ENCODE results near the gene CCDC6. TPM values are rescaled to one million over a fixed set of nuclear protein-coding genes. Genes with fewer than 3 reads are reported as not detected.
A peak's percentile ranks its signal among the peaks of the same experiment; 100 is the strongest.
"Not testable (repeated sequence)": the region's sequence is repeated elsewhere in the genome, so short reads cannot be mapped to it uniquely, and the experiment has no call there.

The CCDC6 gene
- total RNA-seq, 1 experiment from 2014 or later = 58.4 TPM

- Mint-ChIP-seq H3K36me3 (ENCODE audit: insufficient read depth in 1 of 3, low read depth in 3 of 3) (peaks cover 35 to 52% (median 48%) of the 10 kb centered on the region in 3 experiments; a peak in 6 of 7 replicates), H3K27me3 (ENCODE audit: low read depth) (no peaks in the 10 kb centered on the region), H3K4me3 (no peak overlapping the region), H3K9me3 (no peaks in the 10 kb centered on the region; a peak in 1 of 5 replicates), H3K27ac (no peak overlapping the region), H3K4me1 (peaks cover 7% of the 10 kb centered on the region in 2 experiments)
- Histone ChIP-seq H3K23me2 (ENCODE audit: insufficient read length, low read depth, low read length, poor library complexity, severe bottlenecking) (no peaks in the 10 kb centered on the region), H3K4me2 (ENCODE audit: insufficient read depth, insufficient read length, low read length) (no peak overlapping the region), H4K5ac (ENCODE audit: insufficient read length, low read depth, low read length) (no peak overlapping the region), H3K56ac (ENCODE audit: insufficient read length, low read depth, low read length) (no peak overlapping the region), H2BK20ac (ENCODE audit: low read depth, low read length, poor library complexity, severe bottlenecking) (no peak overlapping the region), H3K18ac (ENCODE audit: insufficient read length, low read depth, low read length) (no peak overlapping the region), H4K20me1 (ENCODE audit: control insufficient read depth, insufficient read depth, insufficient read length) (no peaks in the 10 kb centered on the region), H3K23ac (ENCODE audit: insufficient read length, low read depth, low read length) (no peak overlapping the region), H2BK120ac (ENCODE audit: low read depth, low read length, poor library complexity, severe bottlenecking) (no peak overlapping the region), H3K79me1 (ENCODE audit: insufficient read depth, low read depth, low read length, poor library complexity, severe bottlenecking) (no peaks in the 10 kb centered on the region), H2AFZ (ENCODE audit: low read length) (no peak overlapping the region), H3K4ac (ENCODE audit: low read depth, low read length) (no peak overlapping the region), H2BK5ac (ENCODE audit: insufficient read length, low read length) (no peak overlapping the region), H3K27me3 (ENCODE audit: insufficient read depth, low read length) (no peaks in the 10 kb centered on the region), H3K9ac (ENCODE audit: extremely low read depth, insufficient read length, low read length) (no peak overlapping the region), H2BK12ac (ENCODE audit: insufficient read length, low read depth, low read length) (no peak overlapping the region), H3K4me1 (ENCODE audit: insufficient read depth, low read length) (no peaks in the 10 kb centered on the region), H3K79me2 (ENCODE audit: insufficient read depth, low read length) (no peaks in the 10 kb centered on the region), H2BK15ac (ENCODE audit: low read depth, low read length) (no peak overlapping the region), H3K14ac (ENCODE audit: insufficient read depth, low read length) (no peak overlapping the region), H4K8ac (replicated peaks; ENCODE audit: insufficient read length, low read depth, low read length) (no peak overlapping the region), H3T11ph (ENCODE audit: low read length) (no peak overlapping the region), H3K9me3 (ENCODE audit: control insufficient read depth, low read depth, low read length) (no peaks in the 10 kb centered on the region), H4K91ac (ENCODE audit: insufficient read length, low read depth, low read length) (no peak overlapping the region), H3K27ac (ENCODE audit: insufficient read length, low read depth, low read length) (no peak overlapping the region), H2AK5ac (ENCODE audit: insufficient read length, low read length) (no peak overlapping the region)
- WGBS (ENCODE audit: extremely low coverage, insufficient read length, low lambda C conversion rate) = no CpG with 5 or more reads among the region's 2 CpGs
- DNase-seq = no peak
- no peak for TF ChIP-seq CTCF (conservative IDR thresholded peaks at IDR 0.05)
Measured at GRCh38 chr10:59791601-59792000, 114.8 kb downstream of the CCDC6 start.

GRCh38 chr10:59790080-59790479, 116.3 kb downstream of the CCDC6 start:
- not testable (repeated sequence) for H2BK15ac ChIP-seq (ENCODE audit: low read depth, low read length); H4K8ac ChIP-seq (replicated peaks; ENCODE audit: insufficient read length, low read depth, low read length); H2AFZ ChIP-seq (ENCODE audit: low read length); H3K4me3 Mint-ChIP-seq; H3K18ac ChIP-seq (ENCODE audit: insufficient read length, low read depth, low read length); H3K9ac ChIP-seq (ENCODE audit: extremely low read depth, insufficient read length, low read length); H3K27me3 ChIP-seq (ENCODE audit: insufficient read depth, low read length); H3K4me2 ChIP-seq (ENCODE audit: insufficient read depth, insufficient read length, low read length); H3K27ac ChIP-seq (ENCODE audit: insufficient read length, low read depth, low read length); H3K4ac ChIP-seq (ENCODE audit: low read depth, low read length); H3K79me2 ChIP-seq (ENCODE audit: insufficient read depth, low read length); H3K23me2 ChIP-seq (ENCODE audit: insufficient read length, low read depth, low read length, poor library complexity, severe bottlenecking); H4K91ac ChIP-seq (ENCODE audit: insufficient read length, low read depth, low read length); H4K20me1 ChIP-seq (ENCODE audit: control insufficient read depth, insufficient read depth, insufficient read length); H2BK20ac ChIP-seq (ENCODE audit: low read depth, low read length, poor library complexity, severe bottlenecking); H3T11ph ChIP-seq (ENCODE audit: low read length); H3K14ac ChIP-seq (ENCODE audit: insufficient read depth, low read length); H2BK5ac ChIP-seq (ENCODE audit: insufficient read length, low read length); H3K9me3 Mint-ChIP-seq; H3K4me1 ChIP-seq (ENCODE audit: insufficient read depth, low read length); H3K23ac ChIP-seq (ENCODE audit: insufficient read length, low read depth, low read length); DNase-seq; H3K27me3 Mint-ChIP-seq (ENCODE audit: low read depth); H4K5ac ChIP-seq (ENCODE audit: insufficient read length, low read depth, low read length); H3K79me1 ChIP-seq (ENCODE audit: insufficient read depth, low read depth, low read length, poor library complexity, severe bottlenecking); H3K9me3 ChIP-seq (ENCODE audit: control insufficient read depth, low read depth, low read length); H2AK5ac ChIP-seq (ENCODE audit: insufficient read length, low read length); H3K4me1 Mint-ChIP-seq; H3K56ac ChIP-seq (ENCODE audit: insufficient read length, low read depth, low read length); H2BK12ac ChIP-seq (ENCODE audit: insufficient read length, low read depth, low read length); H2BK120ac ChIP-seq (ENCODE audit: low read depth, low read length, poor library complexity, severe bottlenecking)
- Mint-ChIP-seq H3K36me3 (ENCODE audit: insufficient read depth in 1 of 3, low read depth in 3 of 3) (peaks cover 28 to 39% (median 38%) of the 10 kb centered on the region in 3 experiments; a peak in 6 of 7 replicates), H3K27ac (peak overlapping the region in 1 of 3 experiments; percentile 68; a peak in 1 of 7 replicates)
- WGBS (ENCODE audit: extremely low coverage, insufficient read length, low lambda C conversion rate) = no CpG with 5 or more reads among the region's 2 CpGs
